ENCODE measurements around the gene PTX4. TPM values are rescaled to one million over a fixed set of nuclear protein-coding genes. Genes with fewer than 3 reads are reported as not detected.

The PTX4 gene
- total RNA-seq, 4 donors from 2014 or later = not detected

GRCh38 chr16:1519831-1520230 lies 31.1 kb upstream of the PTX4 start:
- DNase-seq (ENCODE audit: low spot score in 2 of 2) = no peak
- TF ChIP-seq POLR2A (IDR thresholded peaks at IDR 0.05) (no peak), CTCF (IDR thresholded peaks at IDR 0.05) (no peak)
- H3K4me3 ChIP-seq (ENCODE audit: low read depth, poor library complexity, severe bottlenecking) = no peak overlapping the region
- 87 to 89% methylated on average over 16 to 17 of the region's 17 CpGs for WGBS, 2 donors
- intact Hi-C loops (cut with DNase I; ENCODE audit: low total_unique reads) = no loop called here

- no peak for DNase-seq (ENCODE audit: low spot score in 2 of 2)
- WGBS, 2 donors = 91 to 95% methylated on average over 16 of the region's 16 CpGs
- H3K4me3 ChIP-seq (ENCODE audit: low read depth, poor library complexity, severe bottlenecking) = no peak overlapping the region
- intact Hi-C loops (cut with DNase I; ENCODE audit: low total_unique reads) = no loop called here
- TF ChIP-seq CTCF (IDR thresholded peaks at IDR 0.05) (no peak), POLR2A (IDR thresholded peaks at IDR 0.05) (no peak)
Observed at GRCh38 chr16:1518626-1519135, 29.9 kb upstream of the PTX4 start.

DNA sequence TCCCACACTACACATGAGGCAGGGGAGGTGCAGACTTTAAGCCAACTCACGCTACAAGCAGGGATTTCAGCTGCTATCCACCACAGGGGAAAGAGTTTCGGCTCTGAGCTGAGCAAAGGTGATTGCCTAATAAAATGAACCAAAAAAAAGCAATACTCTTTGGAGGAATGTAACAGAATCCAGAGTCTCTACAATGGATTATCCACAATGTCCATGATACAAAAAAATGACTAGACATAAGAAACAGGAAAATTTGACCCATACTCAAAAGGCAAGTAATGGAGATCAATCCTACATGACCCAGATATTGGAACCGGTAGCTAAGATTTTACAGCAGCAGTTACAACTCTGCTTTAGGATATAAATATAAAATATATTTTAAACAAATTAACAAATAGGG lies 25.8 kb upstream of the PTX4 start:
- TF ChIP-seq CTCF (IDR thresholded peaks at IDR 0.05) (no peak), POLR2A (IDR thresholded peaks at IDR 0.05) (no peak)
- no peak for DNase-seq (ENCODE audit: low spot score in 2 of 2)
- no peak overlapping the region for H3K4me3 ChIP-seq (ENCODE audit: low read depth, poor library complexity, severe bottlenecking)
- WGBS, 2 donors = 67 to 98% methylated on average over 3 of the region's 3 CpGs
- intact Hi-C loops (cut with DNase I; ENCODE audit: low total_unique reads) = no loop called here

DNA sequence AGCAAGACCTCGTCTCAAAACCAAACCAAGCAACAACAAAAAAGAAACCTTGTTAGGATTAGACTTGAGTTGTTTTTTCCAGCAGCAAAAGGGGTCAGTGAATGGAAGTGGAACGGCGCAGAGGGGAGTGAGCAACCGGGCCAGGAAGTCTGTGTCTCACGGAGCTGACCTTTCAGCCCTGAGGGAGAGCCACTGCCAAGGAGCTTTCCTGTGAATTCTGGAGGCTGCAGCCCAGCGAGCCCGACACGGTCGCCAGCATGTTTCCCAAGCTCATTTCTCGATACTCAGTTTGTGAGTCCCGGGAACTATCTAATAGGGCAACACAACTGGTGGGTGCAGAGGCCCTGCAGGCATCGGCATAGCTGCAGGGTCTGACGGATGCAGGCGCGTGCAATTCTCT lies 24.0 kb upstream of the PTX4 start:
- TF ChIP-seq CTCF (IDR thresholded peaks at IDR 0.05) = no peak
- TF ChIP-seq POLR2A (IDR thresholded peaks at IDR 0.05) = no peak
- H3K4me3 ChIP-seq (ENCODE audit: low read depth, poor library complexity, severe bottlenecking) = no peak overlapping the region
- WGBS, 2 donors = 78 to 79% methylated on average over 15 of the region's 15 CpGs
- intact Hi-C loops (cut with DNase I; ENCODE audit: low total_unique reads) = no loop called here
- DNase-seq (ENCODE audit: low spot score in 2 of 2) = no peak

DNA sequence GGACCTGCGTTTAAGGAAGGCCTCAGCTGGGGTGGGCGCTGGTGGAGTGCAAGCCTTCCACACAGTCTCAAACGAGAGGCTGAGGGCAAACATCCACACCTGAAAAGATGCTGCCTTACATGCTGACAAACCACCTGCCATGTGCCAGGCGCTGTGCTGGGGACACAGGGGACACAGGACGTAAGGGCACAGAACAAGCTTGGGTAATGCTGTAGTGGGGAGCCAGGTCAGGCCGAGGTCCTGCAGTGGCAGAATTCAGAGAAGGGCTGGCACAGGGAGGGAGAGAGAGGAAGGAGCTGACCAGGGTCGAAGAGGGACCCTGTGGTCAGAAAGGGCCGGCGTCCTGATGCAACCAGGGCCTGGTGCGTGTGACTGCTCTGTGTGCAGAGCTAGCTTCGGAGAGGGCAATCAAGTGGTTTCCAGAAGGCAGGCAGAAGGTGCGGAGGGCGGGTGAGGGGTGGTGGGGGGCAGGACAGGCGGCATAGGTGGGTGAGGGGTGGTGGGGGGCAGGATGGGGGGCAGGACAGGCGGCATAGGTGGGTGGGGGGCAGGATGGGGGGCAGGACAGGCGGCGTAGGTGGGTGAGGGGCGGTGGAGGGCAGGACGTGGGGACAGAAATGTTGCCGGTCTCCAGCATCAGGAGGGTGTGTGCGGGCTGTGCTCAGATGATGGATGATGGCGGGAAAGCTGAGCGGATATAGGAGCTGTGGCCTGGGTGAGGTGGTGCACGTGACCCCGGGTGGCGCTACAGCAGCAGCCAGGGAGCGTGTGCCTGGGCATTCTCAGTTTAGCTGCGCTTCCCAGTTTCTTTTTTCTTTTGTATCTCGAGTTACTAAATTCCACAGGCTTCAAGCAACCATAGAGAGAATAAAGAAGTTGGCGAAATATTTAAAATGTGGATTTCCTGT lies 23.2 kb upstream of the PTX4 start:
- no peak overlapping the region for H3K4me3 ChIP-seq (ENCODE audit: low read depth, poor library complexity, severe bottlenecking)
- intact Hi-C loops (cut with DNase I; ENCODE audit: low total_unique reads) = no loop called here
- TF ChIP-seq CTCF (IDR thresholded peaks at IDR 0.05) (no peak), POLR2A (IDR thresholded peaks at IDR 0.05) (no peak)
- DNase-seq (ENCODE audit: low spot score in 2 of 2) = no peak
- 83 to 88% methylated on average over 30 of the region's 30 CpGs for WGBS, 2 donors

Data from lower leg skin (tissue), 4 donors.